Upper lobe of left lung (tissue), 6 donors: Measurements from ENCODE around the gene LYPD3. TPM values are rescaled to one million over a fixed set of nuclear protein-coding genes. Genes with fewer than 3 reads are reported as not detected.

ENCODE experiments used
- ATAC-seq, 2 donors: fragments of 200-7000 bp; cut with Tn5 transposase; one replicate each; pipeline ENCODE4 v1.9.1; 2022; ENCODE audit warnings: mild to moderate bottlenecking in 2 of 2, moderate library complexity in 2 of 2; ENCODE audit not compliant: low FRiP score in 2 of 2
- DNase-seq, 2 donors: peaks; one replicate each; pipeline ENCODE4 v3.0.0-alpha.2; 2019 to 2020
- H3K27ac ChIP-seq, 4 donors: fragments of 200-600 bp; sonication (generic); one replicate each; pipeline ENCODE4 v1.5.1; 2016 to 2019
- H3K27me3 ChIP-seq, 4 donors: fragments of 200-600 bp; sonication (generic); one replicate each; pipeline ENCODE4 v1.5.1; 2017 to 2019
- H3K36me3 ChIP-seq, 4 donors: fragments of 200-600 bp; sonication (generic); one replicate each; pipeline ENCODE4 v1.5.1; 2016 to 2019
- H3K4me1 ChIP-seq, 4 donors: fragments of 200-600 bp; sonication (generic); one replicate each; pipeline ENCODE4 v1.5.1; 2018 to 2019
- H3K4me3 ChIP-seq, 4 donors: fragments of 200-600 bp; sonication (generic); one replicate each; pipeline ENCODE4 v1.5.1; 2017 to 2019; ENCODE audit warnings: mild to moderate bottlenecking in 2 of 4, moderate library complexity in 1 of 4
- H3K9me3 ChIP-seq, 4 donors: fragments of 200-600 bp; sonication (generic); one replicate each; pipeline ENCODE4 v1.5.1; 2018 to 2019
- EP300 ChIP-seq, 4 donors: sonication (generic); formaldehyde crosslinking; IDR thresholded peaks; one replicate each; pipeline ENCODE4 v1.5.1; 2017; ENCODE audit warnings: antibody characterized with exemption in 4 of 4, control low read depth in 2 of 4
- POLR2A ChIP-seq, 4 donors: fragments of 450-650 bp; IDR thresholded peaks; one replicate each; pipeline ENCODE4 v1.5.1; 2016 to 2017; ENCODE audit warnings: antibody characterized with exemption in 4 of 4, mild to moderate bottlenecking in 2 of 4
- POLR2AphosphoS5 ChIP-seq, 2 donors: sonication (generic); formaldehyde crosslinking; IDR thresholded peaks; one replicate each; pipeline ENCODE4 v1.5.1; 2017; ENCODE audit warnings: antibody characterized with exemption in 2 of 2
- WGBS, 2 donors: methylation state at CpG; one replicate each; pipeline ENCODE4 v1.1.5; 2017 to 2018; 5-methylcytosine and 5-hydroxymethylcytosine counted together
- total RNA-seq, 6 donors: library from RNA; depleted of rRNA in 4 of 6; stranded (reverse); fragments of >200 nt in 4 of 6; gene quantifications; one replicate each; pipeline versions ENCODE4 v1.1.0 to v1.2.1, GENCODE V29; 2016 to 2021
- TF ChIP-seq, protein P1 (sequence below), 6 experiments: fragments of 450-650 bp in 4 of 6; fragments of 200-600 bp in 2 of 6; sonication (generic) in 2 of 6; IDR thresholded peaks; one replicate each; pipeline ENCODE4 v1.5.1; 2016 to 2019; ENCODE audit warnings: antibody characterized with exemption in 6 of 6
- donor health status: DM: no; HTN: no; CAD: no; lungs with moderate emphysema.
- donor health status: DM: no; HTN: yes; CAD: no; lungs with severe emphysema.

Gene LYPD3
- total RNA-seq, 6 donors from 2014 or later, result 0.29 to 13.6 (median 0.39) TPM; not detected in 1

DNA sequence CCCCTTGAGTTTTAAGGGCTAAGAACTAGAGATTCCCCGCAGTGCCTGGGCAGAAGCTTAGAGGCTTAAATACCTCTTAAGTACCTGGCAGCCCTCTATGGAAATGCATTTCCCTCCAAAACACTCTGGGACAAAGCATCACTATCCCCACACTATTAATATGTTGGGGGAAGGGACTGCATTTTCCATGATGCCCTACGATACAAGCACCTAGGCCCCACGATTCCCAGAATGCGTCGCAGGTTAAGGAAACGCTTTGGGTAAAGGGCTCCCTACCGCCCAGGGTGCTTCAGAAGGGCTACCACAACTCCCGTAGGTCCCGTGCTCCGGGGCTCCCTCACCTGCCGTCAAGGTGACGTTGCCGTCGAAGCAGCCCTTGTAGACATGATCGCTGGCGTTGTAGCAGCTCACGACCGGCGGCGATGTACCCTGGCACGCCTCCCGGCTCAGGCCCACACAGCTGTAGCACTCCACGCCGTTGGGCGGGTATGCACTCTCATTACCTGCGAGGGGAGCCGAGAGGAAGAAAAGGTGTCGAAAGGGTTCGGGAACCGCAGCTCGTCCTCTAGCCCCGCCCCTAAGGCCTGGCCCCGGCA is 2.5 kb downstream of the LYPD3 start:
- peak overlapping the region in 3 of 4 donors; percentile 63 to 80 (median 76) for H3K4me3 ChIP-seq
- H3K36me3 ChIP-seq, result no peaks in the 10 kb centered on the region
- ATAC-seq (no peak), DNase-seq (no peak)
- no peaks in the 10 kb centered on the region for H3K9me3 ChIP-seq
- H3K27ac ChIP-seq, result peak overlapping the region; percentile 74 to 90 (median 80)
- TF ChIP-seq, protein P1, sequence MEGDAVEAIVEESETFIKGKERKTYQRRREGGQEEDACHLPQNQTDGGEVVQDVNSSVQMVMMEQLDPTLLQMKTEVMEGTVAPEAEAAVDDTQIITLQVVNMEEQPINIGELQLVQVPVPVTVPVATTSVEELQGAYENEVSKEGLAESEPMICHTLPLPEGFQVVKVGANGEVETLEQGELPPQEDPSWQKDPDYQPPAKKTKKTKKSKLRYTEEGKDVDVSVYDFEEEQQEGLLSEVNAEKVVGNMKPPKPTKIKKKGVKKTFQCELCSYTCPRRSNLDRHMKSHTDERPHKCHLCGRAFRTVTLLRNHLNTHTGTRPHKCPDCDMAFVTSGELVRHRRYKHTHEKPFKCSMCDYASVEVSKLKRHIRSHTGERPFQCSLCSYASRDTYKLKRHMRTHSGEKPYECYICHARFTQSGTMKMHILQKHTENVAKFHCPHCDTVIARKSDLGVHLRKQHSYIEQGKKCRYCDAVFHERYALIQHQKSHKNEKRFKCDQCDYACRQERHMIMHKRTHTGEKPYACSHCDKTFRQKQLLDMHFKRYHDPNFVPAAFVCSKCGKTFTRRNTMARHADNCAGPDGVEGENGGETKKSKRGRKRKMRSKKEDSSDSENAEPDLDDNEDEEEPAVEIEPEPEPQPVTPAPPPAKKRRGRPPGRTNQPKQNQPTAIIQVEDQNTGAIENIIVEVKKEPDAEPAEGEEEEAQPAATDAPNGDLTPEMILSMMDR (IDR thresholded peaks at IDR 0.05), result no peak
- TF ChIP-seq POLR2A (IDR thresholded peaks at IDR 0.05) (no peak), POLR2AphosphoS5 (IDR thresholded peaks at IDR 0.05) (no peak), EP300 (IDR thresholded peaks at IDR 0.05) (no peak)
- WGBS, 2 donors, result 11 to 53% methylated on average over 3 to 31 of the region's 33 CpGs
- no peaks in the 10 kb centered on the region for H3K27me3 ChIP-seq
- peaks cover 5 to 26% (median 16%) of the 10 kb centered on the region in 4 donors for H3K4me1 ChIP-seq

DNA sequence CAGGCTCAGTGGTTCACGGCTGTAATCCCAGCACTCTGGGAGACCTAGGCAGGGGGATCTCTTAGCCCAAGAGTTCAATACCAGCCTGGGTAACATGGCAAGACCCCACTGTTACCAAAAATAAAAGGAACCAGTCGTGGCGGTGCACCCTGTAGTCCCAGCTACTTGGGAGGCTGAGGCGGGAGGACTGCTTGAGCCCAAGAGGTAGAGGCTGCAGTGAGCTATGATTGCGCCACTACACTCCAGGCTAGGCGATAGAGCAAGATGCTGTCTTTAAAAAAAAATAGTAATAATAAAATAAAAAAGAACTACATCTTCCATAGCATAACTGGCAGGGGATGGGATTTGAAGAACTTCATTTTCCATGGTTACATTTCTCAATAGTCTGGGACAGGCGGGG is 3.0 kb downstream of the LYPD3 start:
- Histone ChIP-seq H3K27me3 (no peaks in the 10 kb centered on the region), H3K4me1 (peaks cover 5 to 24% (median 16%) of the 10 kb centered on the region in 4 donors), H3K27ac (peak overlapping the region in 1 of 4 donors; percentile 77), H3K36me3 (no peaks in the 10 kb centered on the region), H3K4me3 (peak overlapping the region in 1 of 4 donors; percentile 63), H3K9me3 (no peaks in the 10 kb centered on the region)
- ATAC-seq (no peak), DNase-seq (no peak)
- no peak for TF ChIP-seq EP300 (IDR thresholded peaks at IDR 0.05)
- TF ChIP-seq POLR2A (IDR thresholded peaks at IDR 0.05), result no peak
- no peak for TF ChIP-seq POLR2AphosphoS5 (IDR thresholded peaks at IDR 0.05)
- TF ChIP-seq, protein P1 (IDR thresholded peaks at IDR 0.05), result no peak
- WGBS, 2 donors, result 89 to 98% methylated on average over 7 of the region's 7 CpGs

DNA sequence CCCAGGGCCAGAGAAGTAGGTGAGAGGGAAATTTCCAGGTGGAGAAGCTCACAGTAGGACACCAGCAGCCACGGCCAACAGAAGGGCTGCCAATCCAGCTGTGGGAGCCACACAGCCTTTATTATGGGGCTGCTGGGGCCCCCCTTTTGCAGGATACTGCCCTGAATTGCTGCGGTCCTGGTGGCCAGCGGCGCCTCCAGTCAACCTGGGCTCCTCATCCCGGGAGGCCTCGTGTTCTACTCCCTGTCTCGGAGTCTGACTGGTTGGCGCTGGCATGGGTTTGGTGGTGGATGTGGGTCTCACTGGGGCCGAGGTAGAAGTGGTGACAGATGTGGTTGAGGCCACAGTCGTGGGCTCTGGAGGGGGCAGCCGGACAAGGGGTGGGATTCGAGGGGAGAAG is 4.1 kb downstream of the LYPD3 start:
- Histone ChIP-seq H3K36me3 (no peaks in the 10 kb centered on the region), H3K4me3 (no peak overlapping the region), H3K4me1 (peaks cover 5 to 24% (median 16%) of the 10 kb centered on the region in 4 donors), H3K27ac (no peak overlapping the region), H3K9me3 (no peaks in the 10 kb centered on the region), H3K27me3 (no peaks in the 10 kb centered on the region)
- peak in 1 of 2 donors; percentile 60 for DNase-seq
- WGBS, 2 donors, result 94 to 95% methylated on average over 12 of the region's 12 CpGs
- TF ChIP-seq, protein P1 (IDR thresholded peaks at IDR 0.05), result no peak
- TF ChIP-seq POLR2AphosphoS5 (IDR thresholded peaks at IDR 0.05) (no peak), POLR2A (IDR thresholded peaks at IDR 0.05) (no peak), EP300 (IDR thresholded peaks at IDR 0.05) (no peak)
- ATAC-seq, result no peak

DNA sequence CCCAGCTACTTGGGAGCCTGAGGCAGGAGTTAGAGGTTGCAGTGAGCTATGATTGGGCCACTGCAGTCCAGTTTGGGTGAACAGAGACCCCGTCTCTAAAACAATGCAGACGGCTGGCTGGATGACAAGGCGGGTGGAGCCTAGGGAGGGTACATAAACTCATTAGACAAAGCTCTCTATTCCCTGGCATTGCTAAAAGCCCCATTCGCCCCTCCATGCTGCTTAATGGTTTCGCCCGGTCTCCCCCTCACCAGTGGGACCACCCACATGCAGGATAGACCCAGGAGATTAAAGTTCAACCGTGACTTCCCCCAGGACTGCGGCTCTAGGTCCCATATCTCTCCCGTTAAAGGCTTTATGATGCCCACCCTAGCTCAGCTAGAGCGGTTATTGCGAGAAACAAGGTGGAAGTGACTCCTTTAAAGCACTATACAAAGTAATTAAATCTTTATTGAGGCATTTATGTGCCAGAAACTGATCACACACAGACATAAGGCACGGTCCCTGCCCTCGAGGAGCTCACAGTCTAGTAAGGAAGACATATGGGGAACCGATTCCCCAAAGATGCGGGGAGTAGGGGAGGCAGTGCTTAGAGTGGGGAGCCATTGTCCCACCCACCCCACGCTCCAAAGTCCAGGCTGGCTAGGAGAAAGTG is 4.9 kb downstream of the LYPD3 start:
- DNase-seq (no peak), ATAC-seq (no peak)
- H3K4me1 ChIP-seq, result peaks cover 5 to 25% (median 15%) of the 10 kb centered on the region in 4 donors
- 84 to 88% methylated on average over 16 of the region's 16 CpGs for WGBS, 2 donors
- H3K9me3 ChIP-seq, result no peaks in the 10 kb centered on the region
- H3K27ac ChIP-seq, result no peak overlapping the region
- no peak overlapping the region for H3K4me3 ChIP-seq
- no peak for TF ChIP-seq POLR2A (IDR thresholded peaks at IDR 0.05)
- no peak for TF ChIP-seq POLR2AphosphoS5 (IDR thresholded peaks at IDR 0.05)
- TF ChIP-seq, protein P1 (IDR thresholded peaks at IDR 0.05), result no peak
- no peak for TF ChIP-seq EP300 (IDR thresholded peaks at IDR 0.05)
- no peaks in the 10 kb centered on the region for H3K36me3 ChIP-seq
- H3K27me3 ChIP-seq, result no peaks in the 10 kb centered on the region
